GM18868 (cell line): ENCODE results near the gene ACACA.

Experiments used
- ATAC-seq: cut with Tn5 transposase; IDR thresholded peaks from one replicate; pipeline ENCODE4 v1.9.1; 2021; ENCODE audit warnings: mild to moderate bottlenecking, moderate library complexity; ENCODE audit not compliant: unreplicated experiment

Gene ACACA

GRCh38 chr17:37399265-37399803, 7.3 kb downstream of the ACACA start:
- no peak for ATAC-seq

DNA sequence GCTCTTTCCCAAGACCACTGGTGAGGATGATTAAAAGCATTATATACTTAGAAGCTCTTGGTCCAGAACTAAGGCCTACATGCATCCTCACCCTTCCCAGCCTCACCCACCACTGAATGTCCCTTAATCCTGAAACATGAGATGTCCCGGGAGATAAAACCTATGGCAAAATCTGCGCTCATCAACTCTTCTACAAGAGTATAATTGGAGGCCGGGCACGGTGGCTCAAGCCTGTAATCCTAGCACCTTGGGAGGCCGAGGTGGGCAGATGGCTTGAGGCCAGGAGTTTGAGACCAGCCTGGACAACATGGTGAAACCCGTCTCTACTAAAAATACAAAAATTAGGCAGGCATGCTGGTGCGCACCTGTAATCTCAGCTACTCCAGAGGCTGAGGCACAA, 13.3 kb downstream of the ACACA start:
- no peak for ATAC-seq

- peak; percentile 59 for ATAC-seq
Observed at GRCh38 chr17:37392024-37392590, 14.5 kb downstream of the ACACA start.

DNA sequence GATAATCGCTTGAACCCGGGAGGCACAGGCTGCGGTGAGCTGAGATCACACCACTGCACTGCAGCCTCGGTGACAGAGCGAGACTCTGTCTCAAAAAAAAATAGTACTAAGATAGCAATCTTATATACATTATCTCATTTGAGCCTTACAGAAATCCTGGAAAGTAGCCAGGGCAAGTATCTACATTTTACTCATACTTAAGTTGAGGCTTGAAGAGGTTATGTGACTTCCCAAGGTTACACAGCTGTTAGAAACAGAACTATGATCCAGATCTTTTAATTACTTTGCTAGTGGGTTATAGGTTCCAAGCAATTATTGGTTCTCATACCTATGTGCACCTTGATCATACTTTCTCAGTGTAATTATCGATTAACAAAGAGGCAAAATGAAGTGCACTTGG, 15.5 kb downstream of the ACACA start:
- ATAC-seq, result no peak

DNA sequence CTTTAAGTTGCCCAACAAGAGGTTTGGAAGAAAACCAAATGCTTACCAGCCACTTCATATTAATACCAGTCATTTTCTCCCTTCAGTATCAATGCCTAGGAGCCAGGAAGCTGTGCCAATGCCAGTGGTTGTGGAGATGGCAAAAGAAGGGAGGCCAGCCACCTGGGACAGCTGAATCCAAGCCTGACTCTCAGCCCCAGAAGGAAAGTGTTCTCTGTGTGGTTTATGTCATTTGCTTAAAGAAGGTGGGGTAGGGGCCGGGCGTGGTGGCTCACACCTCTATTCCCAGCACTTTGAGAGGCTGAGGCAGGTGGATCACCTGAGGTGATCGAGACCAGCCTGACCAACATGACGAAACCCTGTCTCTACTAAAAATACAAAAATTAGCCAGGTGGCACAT, 17.5 kb downstream of the ACACA start:
- no peak for ATAC-seq

GRCh38 chr17:37388266-37388665, 18.4 kb downstream of the ACACA start:
- no peak for ATAC-seq

- ATAC-seq, result no peak
Observed at GRCh38 chr17:37386462-37386861, 20.2 kb downstream of the ACACA start.

DNA sequence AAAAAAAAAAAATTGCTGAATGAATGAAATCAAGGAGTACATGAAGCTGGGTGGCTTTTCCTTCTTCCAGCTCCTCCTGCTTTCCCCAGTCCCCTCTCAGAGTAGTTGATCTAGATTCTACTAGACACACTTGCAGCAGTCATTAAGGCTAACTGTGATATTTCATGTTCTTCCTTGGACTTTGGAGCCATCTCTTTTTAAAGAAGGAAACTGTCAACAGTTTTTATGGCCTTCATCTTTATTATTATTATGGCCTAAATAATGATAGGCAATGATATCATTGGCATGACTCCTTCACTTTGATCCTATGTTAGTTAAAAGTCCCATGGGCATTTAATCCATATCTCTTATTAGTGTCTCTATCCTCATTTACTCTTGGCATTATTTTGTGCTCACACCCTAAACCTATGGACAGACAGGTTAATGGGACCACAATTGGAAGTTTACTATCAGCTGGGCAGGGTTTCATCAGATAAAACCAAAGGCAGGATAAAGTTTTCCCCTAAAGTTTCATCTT, 21.1 kb downstream of the ACACA start:
- ATAC-seq, result no peak

- ATAC-seq, result no peak
Observed at GRCh38 chr17:37384560-37385149, 22.0 kb downstream of the ACACA start.

GRCh38 chr17:37382056-37382455, 24.6 kb downstream of the ACACA start:
- ATAC-seq, result no peak

DNA sequence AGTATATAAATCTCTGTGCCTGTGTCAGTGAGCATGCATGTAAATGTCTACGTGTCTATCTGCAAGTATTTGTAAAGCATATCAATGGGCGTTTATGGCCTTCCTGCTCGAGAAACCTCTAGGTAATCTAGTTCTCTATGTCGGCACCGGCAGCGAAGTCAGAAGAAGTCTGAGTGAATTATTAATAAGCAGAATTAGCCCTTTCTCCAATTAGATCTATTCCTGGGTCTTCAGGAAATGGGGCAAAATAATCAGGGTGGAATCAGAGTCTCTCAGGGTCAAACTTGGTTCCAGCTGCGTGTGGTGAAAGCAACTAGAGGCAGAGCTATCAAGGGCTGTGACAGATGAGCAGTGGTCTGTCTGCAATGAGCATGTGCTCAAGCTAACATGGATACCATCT, 30.9 kb downstream of the ACACA start, which contains the start of gene C17orf78:
Gene C17orf78, plus strand, starts transcription at position 280 of the 400 bp plus-strand sequence. Its CDS starts 108 bp downstream, at position 388.
- ATAC-seq, result no peak

- ATAC-seq, result peak; percentile 50
Observed at GRCh38 chr17:37373530-37374159, 33.0 kb downstream of the ACACA start.

DNA sequence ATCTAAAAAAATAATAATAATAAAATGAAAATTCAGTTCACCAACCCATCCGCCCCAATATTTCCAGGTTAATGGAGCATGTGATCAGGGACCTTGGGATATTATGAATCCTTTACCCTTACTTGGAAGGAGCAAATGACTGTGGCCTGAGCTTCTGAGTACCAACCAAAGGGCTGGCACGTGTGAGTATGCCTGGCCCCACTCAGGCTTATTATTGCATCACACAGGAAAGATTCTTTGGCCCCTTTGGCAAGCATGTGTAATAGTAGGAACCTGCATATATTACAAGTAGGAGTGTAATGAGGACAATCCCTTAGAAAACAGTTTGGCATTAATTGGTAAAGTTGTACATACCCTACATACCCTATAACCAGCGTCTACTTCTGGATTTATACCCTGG, 38.1 kb downstream of the ACACA start:
- ATAC-seq, result no peak

DNA sequence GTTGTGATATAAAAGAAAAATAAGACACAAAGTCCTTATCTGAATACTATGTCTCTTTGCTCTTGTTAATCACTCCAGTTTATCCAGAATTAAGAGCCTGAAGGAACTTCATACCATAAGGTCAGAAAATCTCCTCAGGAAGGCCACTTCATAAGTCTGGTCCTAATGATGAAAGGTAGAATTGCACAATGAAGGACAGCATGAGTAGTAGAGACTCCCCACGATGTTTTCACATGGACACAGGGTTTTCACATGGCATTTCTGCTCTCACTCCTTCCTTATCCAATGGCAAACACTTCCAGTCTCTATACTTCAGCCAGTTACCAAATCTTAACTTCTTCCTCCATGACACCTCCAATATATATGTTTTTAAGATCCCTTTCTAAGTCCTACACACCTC, 41.0 kb downstream of the ACACA start:
- no peak for ATAC-seq

DNA sequence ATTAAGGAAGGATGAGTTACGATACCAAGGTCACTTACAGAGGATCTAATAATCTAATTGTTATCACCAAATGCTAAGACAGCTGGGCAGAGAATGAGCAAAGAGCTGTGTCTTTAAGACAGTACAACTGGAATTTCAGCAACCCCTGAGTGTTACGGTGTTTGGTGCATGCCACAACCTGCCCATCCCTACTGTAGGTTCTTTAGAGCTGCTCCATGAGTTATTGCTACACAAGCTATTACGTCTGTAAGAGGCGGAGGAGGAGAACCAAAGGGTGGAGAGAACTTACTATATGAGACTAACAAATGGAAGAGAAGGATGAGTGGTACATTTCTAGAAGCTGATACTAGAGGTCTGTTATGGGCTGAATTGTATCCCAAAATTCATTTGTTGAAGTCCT, 45.1 kb downstream of the ACACA start:
- ATAC-seq, result no peak

DNA sequence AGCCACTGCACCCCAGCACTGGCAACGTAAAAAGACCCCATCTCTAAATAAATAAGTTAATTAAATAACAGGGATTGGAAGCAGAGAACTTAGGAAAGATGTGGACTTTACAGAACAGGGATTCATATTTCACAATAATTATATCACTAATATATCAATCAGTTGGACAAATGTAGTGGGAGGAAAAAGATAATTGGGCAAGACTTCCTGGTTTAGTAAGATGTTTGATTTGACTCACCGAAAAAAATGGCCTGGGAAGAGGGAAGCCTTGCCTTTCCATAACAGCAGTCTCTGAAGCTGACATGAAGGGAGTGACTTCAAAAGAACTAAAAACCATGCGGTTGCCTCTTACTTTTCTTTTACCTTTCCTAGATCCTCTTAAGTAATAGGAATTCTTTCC, 46.0 kb downstream of the ACACA start:
- no peak for ATAC-seq

DNA sequence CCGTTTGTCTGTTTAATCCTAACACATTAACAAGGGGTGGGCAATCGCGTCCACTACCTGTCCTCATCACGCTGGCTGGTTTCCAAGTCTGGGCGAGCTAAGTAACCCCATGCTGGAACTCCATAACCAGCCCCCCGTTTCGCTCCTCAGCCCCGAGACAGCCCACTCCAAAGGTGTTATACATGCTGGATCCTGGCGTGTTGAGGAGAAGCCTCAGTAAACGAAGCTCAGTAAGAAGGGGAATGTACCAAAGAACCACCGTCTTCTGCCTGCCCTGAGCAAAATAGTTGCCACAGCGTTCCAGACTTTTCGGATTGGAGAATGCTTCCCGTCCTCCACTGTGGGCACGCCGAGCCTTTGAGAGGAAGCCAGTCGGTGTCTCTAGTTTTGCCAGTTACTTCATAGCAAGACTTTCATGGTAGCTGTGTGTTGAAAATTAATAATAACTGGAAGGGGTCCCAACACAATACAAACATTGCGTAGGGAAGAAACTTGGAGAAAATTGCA, 46.9 kb downstream of the ACACA start:
- ATAC-seq, result no peak

- ATAC-seq, result peak; percentile 82
Observed at GRCh38 chr17:37358830-37359681, 47.6 kb downstream of the ACACA start.

DNA sequence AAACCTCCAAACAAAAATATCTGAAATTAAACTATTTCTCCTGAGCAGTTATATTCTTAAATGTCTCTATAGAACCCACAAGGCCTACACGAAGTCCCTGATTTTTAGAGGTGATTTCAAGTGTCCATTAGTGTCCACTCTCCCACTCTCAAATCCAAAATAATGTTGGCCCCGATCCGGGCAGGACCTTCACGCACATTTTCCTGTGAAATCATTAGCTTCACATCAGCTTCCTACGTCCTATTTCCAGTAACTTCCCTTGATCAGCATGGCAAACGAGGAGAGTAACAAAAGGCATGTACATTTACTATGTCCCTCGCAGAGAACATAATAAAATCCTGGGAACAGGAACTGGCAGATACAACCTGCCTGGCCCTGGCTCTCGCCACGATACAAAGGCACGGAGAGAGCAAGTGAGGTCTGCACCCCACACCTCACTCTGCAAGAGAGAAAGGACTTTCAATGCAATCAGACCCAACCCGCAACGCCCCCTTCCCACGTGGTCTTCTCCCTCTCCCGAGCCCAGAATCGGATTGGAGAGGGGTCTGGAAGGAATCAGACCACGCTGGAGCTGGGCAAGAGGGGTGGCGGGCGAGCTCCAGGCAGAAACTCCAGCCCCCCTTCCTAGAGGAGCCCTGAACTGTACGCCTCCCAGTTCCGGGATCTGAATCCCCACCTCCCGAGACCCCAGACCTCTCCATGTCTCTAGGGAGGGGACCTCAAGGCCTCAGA, 48.4 kb downstream of the ACACA start:
- ATAC-seq, result no peak
